PC-9 (cell line): Measurements from ENCODE around the gene CSGALNACT2.

Source experiments
- CTCF ChIP-seq: fragments of 200-600 bp; sonication (generic); conservative IDR thresholded peaks from 2 replicates; pipeline ENCODE4 v1.6.1; 2017; ENCODE audit warnings: mixed run types, antibody characterized with exemption, mild to moderate bottlenecking, moderate library complexity
- EZH2 ChIP-seq: fragments of 200-600 bp; sonication (generic); IDR thresholded peaks from 2 replicates; pipeline ENCODE4 v1.8.0; 2017; ENCODE audit warnings: antibody characterized with exemption, low read depth

DNA sequence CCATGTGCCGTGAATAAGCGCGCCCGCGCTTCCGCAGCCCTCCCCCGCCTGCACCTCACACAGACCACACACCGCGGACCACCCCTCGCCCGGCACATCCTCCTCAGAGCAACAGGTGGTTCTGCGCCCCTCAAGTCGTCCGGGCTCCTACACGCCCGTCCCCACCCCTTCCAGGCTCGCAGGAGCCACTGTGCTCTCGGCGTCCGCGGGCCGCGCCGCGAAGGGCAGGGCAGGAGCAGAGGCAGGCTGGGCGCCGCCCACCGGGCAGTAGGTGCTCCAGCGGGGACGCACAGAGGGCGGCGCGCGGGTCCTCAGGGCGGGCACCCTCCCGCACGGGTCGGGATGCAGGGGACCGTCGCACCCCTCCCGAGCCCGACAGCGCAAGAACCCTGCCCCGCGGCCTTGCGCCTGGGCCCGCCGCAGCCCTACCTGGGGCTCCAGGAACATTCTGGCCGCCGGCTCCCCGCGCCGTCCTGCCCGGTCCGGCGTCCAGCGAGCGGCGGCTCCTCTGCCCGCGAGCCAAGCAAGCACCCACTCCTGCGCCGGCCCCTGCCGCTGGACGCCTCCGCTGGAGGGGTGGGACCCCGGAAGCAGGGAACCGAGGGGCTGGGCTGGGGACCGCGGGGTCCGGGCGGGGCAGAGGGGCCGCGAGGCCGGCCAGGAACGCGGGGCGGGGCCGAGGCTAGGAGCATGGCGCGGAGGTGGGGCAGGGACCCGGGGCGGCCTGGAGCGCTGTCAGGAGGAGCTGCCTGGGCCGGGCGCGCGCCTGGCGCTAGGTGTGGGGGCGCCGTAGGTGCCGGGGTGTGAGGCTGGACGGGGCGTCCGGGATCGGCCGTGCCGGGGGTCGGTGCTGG lies 91.2 kb downstream of the CSGALNACT2 start:
- TF ChIP-seq CTCF (no peak), EZH2 (no peak)
